HG02885 (cell line): ENCODE measurements around the gene OXSM.
A peak's percentile ranks its signal among the peaks of the same experiment; 100 is the strongest.

Experiments
- ATAC-seq: cut with Tn5 transposase; IDR thresholded peaks from one replicate; pipeline ENCODE4 v1.9.1; 2021; ENCODE audit warnings: mild to moderate bottlenecking; ENCODE audit not compliant: unreplicated experiment, poor library complexity

Gene OXSM

DNA sequence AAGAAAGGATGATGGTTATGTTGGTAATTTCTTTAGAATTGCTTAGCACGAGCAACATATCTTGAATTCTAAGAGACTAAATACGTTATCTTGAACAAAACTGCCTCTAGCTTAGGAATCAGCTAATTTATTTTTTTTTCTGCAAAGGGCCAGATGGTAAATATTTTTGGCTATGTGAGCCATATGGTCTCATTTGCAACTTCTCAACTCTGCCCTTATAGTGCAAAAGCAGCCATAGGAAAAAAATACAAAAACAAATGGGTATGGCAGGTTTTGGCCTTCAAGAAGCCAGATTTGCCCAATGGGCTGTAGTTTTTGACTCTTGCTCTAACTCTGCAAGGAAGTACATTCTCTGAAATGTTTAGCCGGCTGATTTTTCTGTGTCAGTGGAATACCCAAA, 11.9 kb downstream of the OXSM start:
- ATAC-seq: no peak

DNA sequence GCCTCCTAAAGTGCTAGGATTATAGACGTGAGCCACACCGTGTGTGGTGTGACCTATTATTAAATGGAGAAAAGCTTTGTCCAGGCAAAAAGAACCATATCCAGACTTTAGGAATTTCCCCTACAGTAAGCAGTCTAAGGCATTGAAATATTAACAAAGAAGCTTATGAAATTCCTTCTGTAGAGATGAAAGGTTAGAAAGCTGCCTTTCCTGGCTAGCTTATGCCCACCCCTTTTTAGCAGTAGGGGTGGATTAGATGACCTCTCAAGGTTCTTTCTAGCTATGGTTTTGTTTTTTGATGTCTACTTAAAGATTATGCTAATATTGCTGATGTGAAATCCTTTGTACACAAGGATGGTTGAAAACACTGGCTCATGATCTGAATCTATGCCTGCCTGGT, 13.9 kb downstream of the OXSM start:
- ATAC-seq: no peak

DNA sequence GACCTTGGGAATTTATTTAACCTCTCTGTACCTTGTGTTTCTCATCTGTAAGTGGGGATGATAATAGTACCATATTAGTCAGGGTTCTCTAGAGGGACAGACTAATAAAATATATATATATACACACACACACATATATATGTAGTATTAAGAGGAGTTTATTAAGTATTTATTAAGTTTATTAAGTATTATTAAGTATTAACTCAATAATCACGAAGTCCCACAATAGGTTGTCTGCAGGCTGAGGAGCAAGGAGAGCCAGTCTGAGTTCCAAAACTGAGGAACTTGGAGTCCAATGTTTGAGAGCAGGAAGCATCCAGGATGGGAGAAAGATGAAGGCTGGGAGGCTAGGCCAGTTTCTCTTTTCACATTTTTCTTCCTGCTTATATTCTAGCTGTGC, 14.8 kb downstream of the OXSM start:
- no peak for ATAC-seq

DNA sequence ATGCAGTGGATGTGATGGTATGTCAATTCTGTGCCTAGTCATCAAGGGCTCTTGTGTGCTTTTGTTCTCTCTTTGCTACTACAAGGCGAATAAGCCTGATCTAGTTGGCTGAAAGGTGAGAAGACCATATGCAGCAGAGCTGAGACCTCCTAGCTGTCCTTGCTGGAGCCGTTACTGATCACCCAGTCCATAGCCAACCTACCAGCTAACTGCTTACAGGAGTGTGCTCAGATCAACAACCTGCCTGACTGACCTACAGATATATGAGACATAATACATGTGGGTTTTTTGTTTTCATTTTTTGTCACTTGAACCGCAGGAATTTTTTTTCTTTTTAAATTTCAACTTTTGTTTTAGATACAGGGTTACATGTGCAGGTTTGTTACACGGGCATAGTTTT, 22.8 kb downstream of the OXSM start:
- no peak for ATAC-seq

DNA sequence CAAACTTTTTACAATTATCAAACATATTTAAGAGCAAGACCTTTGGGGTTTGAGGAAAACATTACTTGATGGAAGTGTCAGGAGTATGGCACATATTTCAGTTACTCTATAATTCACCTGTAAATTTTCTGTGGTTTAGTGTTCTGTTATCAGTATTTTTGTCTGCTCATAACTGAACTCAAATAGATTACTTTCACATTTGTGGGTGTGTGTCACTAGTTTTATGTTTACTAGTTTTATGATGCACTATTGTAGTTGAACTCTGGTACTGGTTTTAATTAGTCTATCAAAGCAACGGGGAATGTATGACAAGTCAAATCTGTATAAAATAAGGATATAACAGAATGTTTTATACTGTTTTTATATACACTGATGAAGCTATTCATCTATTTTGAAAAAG, 27.2 kb downstream of the OXSM start:
- peak; percentile 73 for ATAC-seq

DNA sequence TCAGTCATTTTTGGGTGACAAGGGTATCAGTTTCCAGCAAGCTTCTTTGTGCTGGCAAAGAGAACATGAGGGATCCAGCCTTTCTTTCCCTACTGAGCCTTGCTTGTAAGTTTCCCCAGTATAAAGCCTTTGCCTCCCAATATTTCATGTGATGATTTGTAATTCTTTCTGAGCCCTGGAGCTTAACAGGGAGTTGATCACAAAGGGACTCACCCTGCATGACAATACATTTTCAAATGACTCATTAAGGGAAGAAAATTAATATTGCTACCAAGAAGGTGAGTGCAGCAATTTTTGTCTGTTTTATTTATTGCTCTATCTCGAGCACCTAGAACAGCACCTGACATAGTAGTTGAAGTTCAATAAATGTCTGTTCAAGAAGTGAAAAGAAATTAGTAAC, 27.7 kb downstream of the OXSM start:
- peak; percentile 25 for ATAC-seq

DNA sequence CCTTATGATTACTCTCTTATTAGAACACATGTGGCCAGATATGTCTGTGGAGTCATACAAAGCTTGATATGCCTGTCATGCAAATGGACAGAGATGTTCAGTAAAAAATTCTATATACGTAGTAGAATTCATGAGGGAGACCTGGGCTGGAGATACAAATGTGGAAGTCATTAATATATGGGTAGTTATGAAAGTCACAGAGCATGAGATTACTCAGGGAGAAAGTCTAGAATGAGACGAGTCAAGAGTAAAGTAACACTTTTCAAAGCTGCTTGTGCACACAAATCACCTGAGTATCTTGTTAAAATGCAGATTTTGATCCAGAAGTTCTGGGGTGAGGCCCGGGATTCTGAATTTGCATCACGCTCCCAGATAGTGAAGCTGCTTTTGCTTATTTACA, 28.4 kb downstream of the OXSM start:
- ATAC-seq: peak; percentile 44

DNA sequence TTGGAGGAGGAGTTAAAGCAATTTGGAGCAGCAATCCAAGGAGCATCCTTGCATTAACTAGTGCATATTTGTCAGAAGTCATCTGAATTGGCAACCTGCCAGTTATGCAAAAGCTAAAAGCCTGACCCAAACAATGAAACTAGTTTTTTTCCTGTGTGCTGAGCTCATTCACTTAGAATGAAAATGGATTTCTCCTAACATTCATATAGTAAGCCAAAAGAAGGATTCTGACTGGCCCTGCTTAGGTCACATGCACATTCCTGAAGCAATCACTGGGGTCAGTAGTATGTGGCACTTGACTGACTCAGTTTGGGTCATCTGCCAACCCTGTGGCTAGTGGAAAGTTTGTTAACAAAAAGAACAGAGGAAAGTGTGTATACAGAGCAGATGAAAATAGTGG, 30.5 kb downstream of the OXSM start:
- peak; percentile 25 for ATAC-seq

DNA sequence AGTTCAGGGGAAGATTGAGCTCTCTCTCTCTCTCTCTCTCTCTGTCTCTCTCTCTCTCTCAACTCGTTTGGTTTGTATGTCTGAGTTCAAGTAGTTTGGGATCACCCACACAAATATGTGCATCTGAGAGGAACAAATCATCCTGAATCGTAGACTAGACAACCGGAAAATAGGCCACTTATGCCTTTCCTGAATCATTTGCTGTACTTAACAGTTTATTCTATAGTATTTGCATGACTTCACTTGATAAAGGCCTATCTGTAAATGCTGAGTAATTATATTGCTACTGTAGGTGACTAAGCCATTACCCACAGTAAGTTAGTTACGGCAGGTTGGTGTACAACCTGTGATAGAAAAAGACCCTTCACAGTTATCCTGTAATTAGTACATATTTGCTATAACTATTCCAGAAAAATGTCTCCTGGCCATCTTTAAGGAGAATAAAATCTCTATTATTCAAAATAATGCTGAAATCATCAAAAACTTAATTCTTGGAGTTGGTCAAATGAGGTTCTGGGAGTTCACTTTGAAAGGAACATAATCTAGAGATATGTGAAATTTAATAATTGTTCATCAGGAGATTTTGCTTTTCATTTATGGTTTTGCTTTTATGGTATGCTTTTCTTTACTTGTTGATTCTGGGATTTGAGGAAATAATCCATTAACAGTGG, 31.1 kb downstream of the OXSM start:
- no peak for ATAC-seq

DNA sequence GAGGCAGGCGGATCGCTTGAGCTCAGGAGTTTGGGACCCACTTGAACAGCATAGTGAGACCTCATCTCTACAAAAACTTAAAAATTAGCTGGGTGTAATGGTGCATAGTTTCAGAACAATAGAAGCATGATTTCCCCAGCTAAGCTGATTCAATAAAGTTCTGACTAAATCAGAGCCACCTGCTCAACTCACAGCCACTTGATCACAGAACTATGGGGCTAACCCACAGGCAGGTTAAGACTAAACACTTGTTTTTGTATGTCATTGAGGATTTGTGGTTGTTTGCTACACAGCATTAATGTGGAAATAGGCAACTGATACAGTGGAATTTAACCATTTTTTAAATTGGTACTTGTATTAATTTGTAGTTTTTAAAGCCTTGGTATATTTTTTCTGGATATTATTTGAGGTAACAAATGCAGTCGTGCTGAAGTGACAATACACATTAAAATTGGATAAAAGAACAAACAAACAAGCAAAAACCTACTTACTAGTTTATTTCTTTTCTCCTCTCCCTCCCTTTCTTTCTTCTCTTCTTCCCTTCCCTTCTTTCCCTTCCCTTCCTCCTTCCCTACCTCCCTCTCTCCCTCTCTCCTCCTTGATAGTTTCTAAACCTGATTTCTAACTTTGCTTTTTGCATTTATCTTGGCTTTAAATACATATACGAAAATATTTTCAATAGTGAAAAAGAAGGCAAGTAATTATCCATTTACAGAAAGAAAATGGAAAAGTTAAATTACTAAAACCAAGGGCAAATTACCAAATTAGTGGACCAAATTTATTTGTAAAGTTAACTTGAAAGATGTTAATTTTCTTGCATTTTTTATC, 32.1 kb downstream of the OXSM start:
- no peak for ATAC-seq

DNA sequence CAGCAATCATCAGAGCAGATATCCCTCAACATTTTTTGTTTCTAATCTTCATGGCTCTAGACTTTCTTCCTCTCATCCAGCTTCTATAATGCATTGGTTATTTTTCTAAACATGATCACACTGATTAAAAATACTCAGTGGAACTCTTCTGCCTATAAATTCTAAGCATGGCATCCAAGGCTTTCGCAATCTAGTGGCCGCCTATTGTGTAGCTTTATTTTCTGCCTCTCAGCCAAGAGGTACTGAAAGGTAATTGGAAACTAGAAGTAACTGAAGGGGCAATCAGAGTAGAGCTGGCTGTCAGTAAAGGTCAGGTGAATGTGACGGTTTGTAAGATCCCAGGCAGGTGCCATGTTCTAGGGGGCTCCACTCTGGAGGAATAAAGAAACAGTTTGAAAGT, 33.4 kb downstream of the OXSM start:
- ATAC-seq: no peak

DNA sequence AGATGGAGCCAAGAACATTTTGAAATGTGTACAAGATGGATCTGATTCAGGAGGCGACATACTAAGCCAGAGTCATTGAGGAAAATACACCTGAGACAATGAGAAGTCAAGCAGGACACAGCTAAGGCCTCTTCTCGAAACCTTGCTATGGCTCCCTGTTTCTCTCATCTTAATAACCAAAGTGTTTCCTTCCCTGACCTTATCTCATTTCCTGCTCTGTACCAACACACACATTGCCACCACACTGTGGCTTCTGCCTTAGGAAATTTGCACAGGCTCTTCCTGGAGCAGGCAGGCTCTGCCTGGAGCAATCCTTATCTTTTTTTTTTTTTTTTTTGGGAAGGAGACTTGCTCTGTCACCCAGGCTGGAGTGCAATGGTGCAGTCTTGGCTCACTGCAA, 36.6 kb downstream of the OXSM start:
- no peak for ATAC-seq

DNA sequence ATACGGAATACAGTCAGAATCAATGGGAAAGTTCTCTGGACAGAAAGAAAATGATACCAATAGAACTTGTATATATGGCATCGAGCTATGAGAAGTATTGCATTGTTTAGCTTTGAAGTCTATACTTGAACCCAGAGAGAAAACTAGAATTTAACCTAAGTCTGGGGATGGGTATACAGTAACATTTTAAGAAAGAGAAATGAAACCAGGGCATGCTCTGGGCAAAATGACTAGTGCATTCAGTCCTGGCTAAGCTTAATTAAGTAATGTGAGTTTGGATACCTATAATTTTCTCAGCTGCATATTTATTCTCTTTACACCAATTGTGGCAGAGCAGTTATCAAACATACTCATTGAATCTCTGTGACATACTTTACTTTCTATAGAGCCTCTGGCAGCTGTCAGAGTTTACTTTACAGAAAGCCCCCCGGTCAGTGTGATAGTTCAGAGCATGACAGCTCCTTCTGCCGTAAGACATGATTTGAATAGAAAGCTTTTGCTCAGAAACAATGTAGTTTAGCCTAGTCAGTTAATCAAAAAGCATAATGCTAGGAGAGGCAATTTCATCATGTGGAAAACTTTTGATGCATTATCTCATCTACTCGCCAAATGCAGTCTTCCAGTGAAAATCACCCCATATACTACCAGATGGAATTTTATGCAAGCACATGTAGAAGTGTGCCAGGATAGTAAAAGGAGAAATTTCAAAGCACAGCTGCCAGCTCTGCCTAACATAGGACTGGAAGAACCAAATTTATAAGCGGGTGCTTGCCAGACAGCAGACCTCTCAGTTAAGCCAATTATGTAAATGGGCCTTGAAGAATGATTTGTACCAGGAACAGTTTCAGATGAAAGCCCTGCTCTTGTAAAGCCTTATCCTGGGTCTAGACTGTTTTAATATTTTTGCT, 40.7 kb downstream of the OXSM start:
- ATAC-seq: no peak

DNA sequence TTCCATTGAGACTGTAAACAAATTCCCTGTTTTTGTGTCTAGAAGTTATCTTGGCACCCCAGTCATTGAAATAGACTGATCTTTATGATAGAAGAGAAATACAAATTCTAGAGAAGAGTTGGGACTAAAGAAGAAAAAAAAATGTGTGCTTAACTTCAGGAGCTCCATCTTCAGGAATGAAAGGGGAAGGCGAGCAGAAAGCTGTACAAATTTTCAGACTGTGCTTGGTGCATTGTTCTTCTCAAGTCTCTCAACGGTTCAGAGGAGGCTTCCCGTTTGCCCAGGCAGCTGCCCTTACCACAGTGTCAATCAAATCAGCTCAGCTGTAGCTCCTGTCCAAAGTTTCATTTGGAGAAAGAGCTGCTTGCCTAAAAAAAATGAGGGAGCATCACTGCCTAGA, 41.7 kb downstream of the OXSM start:
- no peak for ATAC-seq

DNA sequence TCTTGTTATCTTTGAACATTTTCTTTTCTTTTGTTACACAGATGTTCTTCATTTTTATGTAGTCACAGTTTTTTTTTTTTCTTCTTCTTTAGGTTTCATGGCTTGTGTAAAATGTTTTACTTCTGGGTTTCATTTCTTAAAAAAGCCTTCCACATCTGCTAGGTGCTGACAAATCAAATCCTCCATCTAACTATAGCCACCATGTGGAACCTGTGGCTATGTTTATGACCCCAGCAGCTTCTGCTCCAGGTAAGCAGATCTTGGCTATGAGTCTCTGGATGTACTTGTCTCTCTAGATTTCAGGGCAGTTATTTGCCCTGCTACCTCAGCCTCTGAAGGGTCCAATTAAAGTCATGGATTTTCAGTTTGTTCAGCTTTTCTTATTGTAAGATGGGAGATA, 44.5 kb downstream of the OXSM start:
- ATAC-seq: peak; percentile 90

DNA sequence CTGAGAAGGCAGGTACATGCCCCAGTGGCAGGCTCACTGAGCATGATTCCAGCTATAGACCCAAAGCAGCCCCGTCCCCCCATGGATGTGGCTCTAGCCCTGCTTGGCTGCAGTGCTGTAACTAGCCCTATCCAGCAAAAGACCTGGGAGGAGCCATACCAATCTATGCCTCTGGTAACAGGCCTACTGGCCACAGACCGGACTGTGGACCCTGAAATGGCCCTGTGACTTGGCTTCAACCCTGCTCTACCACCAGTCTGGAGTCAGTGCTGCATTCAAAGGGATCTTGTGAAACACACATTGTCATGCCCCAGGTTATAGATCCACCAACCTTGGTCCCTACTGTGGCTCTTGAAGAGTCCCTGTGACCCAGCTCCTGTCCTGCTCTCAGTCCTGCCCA, 46.7 kb downstream of the OXSM start:
- ATAC-seq: no peak

DNA sequence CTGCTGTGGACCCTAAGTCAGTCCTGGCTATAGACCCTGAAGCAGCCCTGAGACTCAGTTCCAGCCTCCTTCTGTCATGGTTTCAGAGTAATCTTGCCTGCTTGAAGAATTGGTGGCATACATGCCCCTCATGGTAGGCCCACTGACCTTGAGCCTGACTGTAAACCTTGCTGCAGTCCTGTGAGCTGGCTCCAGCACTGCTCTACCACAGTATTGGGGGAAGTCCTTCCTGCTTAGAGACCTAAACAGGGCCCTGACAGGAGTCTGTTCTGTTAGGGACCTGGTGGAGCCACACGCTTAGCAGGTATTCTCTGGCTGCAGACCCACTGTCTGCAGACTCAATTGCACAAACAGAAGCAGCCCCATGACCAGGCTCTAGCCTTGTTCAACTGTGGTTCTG, 47.1 kb downstream of the OXSM start:
- ATAC-seq: no peak

DNA sequence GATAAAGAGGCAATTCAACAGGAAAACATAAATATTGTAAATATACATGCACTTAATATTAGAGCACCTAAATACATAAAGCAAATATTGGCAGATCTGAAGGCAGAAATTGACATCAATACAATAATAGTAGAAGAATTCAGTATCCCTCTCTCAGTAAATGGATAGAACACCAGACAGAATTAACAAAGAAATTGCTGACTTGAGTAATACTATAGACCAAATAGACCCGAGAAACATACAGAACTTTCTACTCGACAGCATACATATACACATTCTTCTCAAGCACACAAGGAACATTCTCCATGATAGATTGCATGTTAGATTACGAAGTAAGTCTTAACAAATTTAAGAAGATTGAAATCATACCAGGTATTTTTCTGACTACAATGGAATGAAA, 50.2 kb downstream of the OXSM start:
- ATAC-seq: no peak

DNA sequence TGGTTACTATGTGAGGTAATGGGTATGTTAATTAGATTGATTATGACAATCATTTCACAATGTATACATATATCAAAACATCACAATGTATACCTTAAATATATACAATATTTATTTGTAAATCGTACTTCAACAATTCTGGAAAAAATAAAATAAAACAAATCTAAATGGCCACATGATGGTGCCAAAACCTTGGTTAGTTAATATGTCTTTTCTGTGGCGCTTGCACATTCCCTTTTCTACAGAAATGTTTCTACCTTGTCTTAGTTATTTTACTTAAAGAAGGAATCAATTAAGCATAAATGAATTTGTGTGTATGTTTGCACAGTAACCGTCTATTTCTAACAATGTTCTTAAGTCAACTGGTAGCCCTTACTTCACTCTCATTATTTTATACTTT, 53.4 kb downstream of the OXSM start:
- ATAC-seq: no peak
